ENCODE measurements around the gene TUBB4A. TPM values are rescaled to one million over a fixed set of nuclear protein-coding genes. Genes with fewer than 3 reads are reported as not detected.
A peak's percentile ranks its signal among the peaks of the same experiment; 100 is the strongest.

TUBB4A gene
- total RNA-seq, 4 donors from 2014 or later: 2.1 to 13.9 (median 3.4) TPM

DNA sequence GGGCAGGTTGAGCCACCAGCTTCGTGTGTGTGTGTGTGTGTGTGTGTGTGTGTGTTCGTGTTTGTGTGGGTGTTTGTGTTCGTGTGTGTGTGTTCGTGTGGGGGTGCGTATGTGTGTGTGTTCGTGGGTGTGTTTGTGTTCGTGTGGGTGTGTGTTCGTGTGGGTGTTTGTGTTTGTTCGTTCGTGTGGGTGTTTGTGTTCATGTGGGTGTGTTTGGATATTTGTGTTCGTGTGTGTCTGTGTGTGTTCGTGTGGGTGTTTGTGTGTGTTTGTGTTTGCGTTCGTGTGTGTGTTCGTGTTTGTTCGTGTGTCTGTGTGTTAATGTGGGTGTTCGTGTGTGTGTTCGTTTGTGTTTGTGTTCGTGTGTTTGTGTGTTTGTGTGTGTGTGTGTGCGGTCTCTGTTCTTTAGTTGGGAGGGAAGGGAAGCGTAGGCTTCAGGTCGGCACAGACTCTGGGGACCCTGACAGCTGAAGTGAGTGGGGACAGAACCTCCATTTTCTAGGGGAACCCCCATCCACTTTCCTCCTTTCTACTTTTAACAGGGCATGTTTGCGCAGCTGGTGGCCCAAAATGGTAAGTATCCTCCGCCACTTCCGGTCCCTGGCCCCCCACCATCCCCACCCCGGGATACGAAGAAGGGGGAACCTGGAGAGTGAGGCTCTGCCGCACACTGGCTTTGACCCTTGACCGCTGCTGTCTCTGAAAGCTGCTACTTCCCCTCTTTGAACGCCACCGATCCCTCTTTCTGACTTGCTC, 30.3 kb upstream of the TUBB4A start:
- 52% methylated on average over 26 of the region's 31 CpGs for WGBS
- TF ChIP-seq EP300 (IDR thresholded peaks at IDR 0.05) (no peak), POLR2AphosphoS5 (IDR thresholded peaks at IDR 0.05) (no peak)
- Histone ChIP-seq H3K9me3 (no peaks in the 10 kb centered on the region), H3K36me3 (no peaks in the 10 kb centered on the region), H3K4me1 (peaks cover 38% of the 10 kb centered on the region), H3K4me3 (peak overlapping the region; percentile 69), H3K27ac (no peak overlapping the region), H3K27me3 (peaks cover 14% of the 10 kb centered on the region)
- DNase-seq (ENCODE audit: low spot score in 2 of 2): no peak

DNA sequence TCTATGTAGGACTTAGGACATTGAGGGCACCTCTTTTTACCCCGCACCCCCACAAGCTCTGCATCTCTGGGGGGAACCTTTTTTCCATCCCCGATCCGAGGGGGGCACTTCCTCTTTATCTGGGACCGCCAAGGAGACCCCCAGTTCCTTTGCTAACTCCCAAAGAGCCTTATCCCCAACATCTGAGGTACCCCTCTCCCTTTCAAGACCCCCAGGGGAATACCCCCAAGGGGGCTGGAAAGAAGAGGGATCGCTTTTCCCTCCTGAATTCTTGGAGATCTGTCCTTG, 29.8 kb upstream of the TUBB4A start:
- no peak for TF ChIP-seq EP300 (IDR thresholded peaks at IDR 0.05)
- TF ChIP-seq, protein P1, sequence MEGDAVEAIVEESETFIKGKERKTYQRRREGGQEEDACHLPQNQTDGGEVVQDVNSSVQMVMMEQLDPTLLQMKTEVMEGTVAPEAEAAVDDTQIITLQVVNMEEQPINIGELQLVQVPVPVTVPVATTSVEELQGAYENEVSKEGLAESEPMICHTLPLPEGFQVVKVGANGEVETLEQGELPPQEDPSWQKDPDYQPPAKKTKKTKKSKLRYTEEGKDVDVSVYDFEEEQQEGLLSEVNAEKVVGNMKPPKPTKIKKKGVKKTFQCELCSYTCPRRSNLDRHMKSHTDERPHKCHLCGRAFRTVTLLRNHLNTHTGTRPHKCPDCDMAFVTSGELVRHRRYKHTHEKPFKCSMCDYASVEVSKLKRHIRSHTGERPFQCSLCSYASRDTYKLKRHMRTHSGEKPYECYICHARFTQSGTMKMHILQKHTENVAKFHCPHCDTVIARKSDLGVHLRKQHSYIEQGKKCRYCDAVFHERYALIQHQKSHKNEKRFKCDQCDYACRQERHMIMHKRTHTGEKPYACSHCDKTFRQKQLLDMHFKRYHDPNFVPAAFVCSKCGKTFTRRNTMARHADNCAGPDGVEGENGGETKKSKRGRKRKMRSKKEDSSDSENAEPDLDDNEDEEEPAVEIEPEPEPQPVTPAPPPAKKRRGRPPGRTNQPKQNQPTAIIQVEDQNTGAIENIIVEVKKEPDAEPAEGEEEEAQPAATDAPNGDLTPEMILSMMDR (IDR thresholded peaks at IDR 0.05): no peak
- TF ChIP-seq POLR2AphosphoS5 (IDR thresholded peaks at IDR 0.05): no peak
- TF ChIP-seq POLR2A (IDR thresholded peaks at IDR 0.05): no peak
- no peak for DNase-seq (ENCODE audit: low spot score in 2 of 2)
- Histone ChIP-seq H3K9me3 (no peaks in the 10 kb centered on the region), H3K4me1 (peaks cover 38% of the 10 kb centered on the region), H3K27ac (no peak overlapping the region), H3K27me3 (peaks cover 14% of the 10 kb centered on the region), H3K36me3 (no peaks in the 10 kb centered on the region), H3K4me3 (peak overlapping the region; percentile 69)
- 44% methylated on average over 5 of the region's 5 CpGs for WGBS

DNA sequence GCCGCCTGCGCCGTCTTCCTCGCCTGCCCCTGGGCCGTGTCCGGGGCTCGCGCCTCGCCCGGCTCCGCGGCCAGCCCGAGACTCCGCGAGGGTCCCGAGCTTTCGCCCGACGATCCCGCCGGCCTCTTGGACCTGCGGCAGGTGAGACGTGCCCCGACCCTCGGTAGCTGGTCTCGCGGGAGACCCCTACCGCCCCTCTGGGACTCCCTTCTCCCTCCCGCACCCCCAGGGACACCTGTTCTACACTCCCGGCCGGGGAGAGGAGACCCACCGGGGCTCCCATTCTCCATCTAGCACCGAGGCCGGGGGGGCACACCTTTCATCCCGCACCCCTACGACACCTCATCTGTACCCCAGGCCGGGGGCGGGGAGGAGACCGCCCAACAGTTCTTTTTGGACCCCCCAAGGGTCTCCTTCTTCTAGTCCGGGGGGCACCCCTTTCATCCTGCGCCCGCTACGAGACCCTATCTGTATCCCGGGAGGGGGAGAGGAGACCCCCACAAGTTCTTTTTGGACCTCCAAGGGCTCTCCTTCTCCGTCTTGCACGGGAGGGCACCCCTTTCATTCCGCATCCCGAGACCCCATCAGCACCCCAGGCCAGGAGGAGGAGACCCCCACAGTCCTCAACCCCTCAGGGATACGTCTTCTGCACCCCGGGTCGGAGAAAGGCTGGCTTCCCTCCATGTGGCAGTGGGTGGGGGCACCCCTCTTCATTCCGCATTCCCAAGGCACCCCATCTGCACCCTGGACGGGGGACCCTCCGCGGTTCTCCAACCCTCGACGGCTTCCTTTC, 29.2 kb upstream of the TUBB4A start:
- Histone ChIP-seq H3K4me1 (peaks cover 38% of the 10 kb centered on the region), H3K27ac (peak overlapping the region; percentile 61), H3K36me3 (no peaks in the 10 kb centered on the region), H3K4me3 (peak overlapping the region; percentile 69), H3K27me3 (peaks cover 14% of the 10 kb centered on the region), H3K9me3 (no peaks in the 10 kb centered on the region)
- no peak for TF ChIP-seq POLR2A (IDR thresholded peaks at IDR 0.05)
- TF ChIP-seq, protein P1 (IDR thresholded peaks at IDR 0.05): no peak
- WGBS: 22% methylated on average over 27 of the region's 57 CpGs
- peak in 1 of 2 donors; percentile 69 for DNase-seq (ENCODE audit: low spot score in 2 of 2)

DNA sequence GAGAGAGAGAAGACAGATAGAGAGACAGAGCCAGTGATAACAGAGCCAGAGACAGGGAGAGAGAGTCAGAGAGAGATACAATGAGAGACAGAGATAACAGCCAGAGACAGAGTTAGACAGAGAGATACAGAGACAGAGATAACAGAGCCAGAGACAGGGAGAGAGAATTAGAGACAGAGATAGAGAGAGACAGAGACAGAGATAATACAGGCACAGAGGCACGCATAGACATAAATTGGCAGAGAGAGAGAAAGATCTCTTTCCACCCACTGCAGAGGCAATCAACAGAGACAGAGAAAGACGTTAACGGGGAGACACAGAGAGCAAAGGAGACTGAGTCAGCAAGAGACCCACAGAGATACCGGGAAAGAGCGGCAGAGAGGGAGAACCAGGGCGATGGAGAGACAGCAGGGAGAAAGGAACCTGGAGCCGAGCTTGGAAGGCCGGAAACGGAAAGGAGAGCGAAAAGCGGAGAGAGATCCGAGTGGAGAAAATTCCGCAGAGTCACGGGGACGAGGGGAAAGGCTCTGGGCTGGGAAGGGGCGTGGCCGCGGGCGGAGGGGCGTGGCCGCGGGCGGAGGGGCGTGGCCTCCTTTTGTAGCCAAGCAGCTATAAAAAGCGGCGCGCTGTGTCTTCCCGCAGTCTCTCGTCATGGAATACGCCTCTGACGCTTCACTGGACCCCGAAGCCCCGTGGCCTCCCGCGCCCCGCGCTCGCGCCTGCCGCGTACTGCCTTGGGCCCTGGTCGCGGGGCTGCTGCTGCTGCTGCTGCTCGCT, 28.5 kb upstream of the TUBB4A start, which contains the start of gene TNFSF9:
Gene TNFSF9 (plus strand): TSS at position 641 of the 777 bp plus-strand sequence. CDS start 11 bp downstream, at position 652.
- Histone ChIP-seq H3K27ac (peak within 1 kb of the TSS; percentile 61), H3K9me3 (no peaks in the 10 kb centered on the region), H3K27me3 (peaks cover 14% of the 10 kb centered on the region), H3K4me3 (peak within 1 kb of the TSS; percentile 69), H3K36me3 (no peaks in the 10 kb centered on the region), H3K4me1 (peaks cover 38% of the 10 kb centered on the region)
- peak; percentile 93 to 95 for DNase-seq (ENCODE audit: low spot score in 2 of 2)
- TF ChIP-seq POLR2A (IDR thresholded peaks at IDR 0.05) (peak in 1 of 2 donors; percentile 82), EP300 (IDR thresholded peaks at IDR 0.05) (no peak)
- under 1% methylated on average over 29 of the region's 44 CpGs for WGBS

DNA sequence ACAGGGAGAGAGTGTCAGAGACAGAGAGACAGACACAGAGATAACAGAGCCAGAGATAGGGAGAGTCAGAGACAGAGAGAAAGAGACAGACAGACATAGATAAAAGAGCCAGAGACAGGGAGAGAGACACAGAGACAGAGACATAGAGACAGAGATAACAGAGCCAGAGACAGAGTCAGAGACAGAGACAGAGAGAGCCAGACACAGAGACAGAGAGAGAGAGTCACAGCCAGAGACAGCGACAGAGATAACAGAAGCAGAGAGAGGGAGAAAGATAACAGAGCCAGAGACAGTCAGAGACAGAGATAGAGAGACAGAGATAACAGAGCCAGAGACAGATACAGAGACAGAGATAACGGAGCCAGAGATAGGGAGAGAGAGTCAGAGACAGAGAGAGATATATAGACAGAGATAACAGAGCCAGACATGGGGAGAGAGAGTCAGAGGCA, 27.9 kb upstream of the TUBB4A start:
- TF ChIP-seq POLR2AphosphoS5 (IDR thresholded peaks at IDR 0.05): no peak
- no peak for TF ChIP-seq EP300 (IDR thresholded peaks at IDR 0.05)
- no peak for TF ChIP-seq POLR2A (IDR thresholded peaks at IDR 0.05)
- TF ChIP-seq, protein P1 (IDR thresholded peaks at IDR 0.05): no peak
- Histone ChIP-seq H3K4me3 (peak overlapping the region; percentile 69), H3K9me3 (no peaks in the 10 kb centered on the region), H3K4me1 (peaks cover 38% of the 10 kb centered on the region), H3K27me3 (peaks cover 14% of the 10 kb centered on the region), H3K36me3 (no peaks in the 10 kb centered on the region), H3K27ac (peak overlapping the region; percentile 61)
- 74% methylated on average over 2 of the region's 2 CpGs for WGBS
- DNase-seq (ENCODE audit: low spot score in 2 of 2): no peak
